ENCODE measurements around the gene TXNDC9. TPM values are rescaled to one million over a fixed set of nuclear protein-coding genes. Genes with fewer than 3 reads are reported as not detected.
"Not testable (repeated sequence)": the region's sequence is repeated elsewhere in the genome, so short reads cannot be mapped to it uniquely, and the experiment has no call there.

The TXNDC9 gene
- polyA plus RNA-seq, 4 donors, result 37.1 to 47.5 (median 41.1) TPM

GRCh38 chr2:99336804-99337112 is 625 bp upstream of the TXNDC9 start:
- DNase-seq (ENCODE audit: low read depth in 4 of 4, low spot score in 2 of 4), result no peak

- no peak for DNase-seq (ENCODE audit: low read depth in 4 of 4, low spot score in 2 of 4)
Observed at GRCh38 chr2:99325384-99325783, 10.7 kb downstream of the TXNDC9 start.

- not testable (repeated sequence) for DNase-seq (ENCODE audit: low read depth in 4 of 4, low spot score in 2 of 4)
Observed at GRCh38 chr2:99317873-99318200, 18.3 kb downstream of the TXNDC9 start.

GRCh38 chr2:99317161-99317872 is 18.8 kb downstream of the TXNDC9 start:
- no peak for DNase-seq (ENCODE audit: low read depth in 4 of 4, low spot score in 2 of 4)

GRCh38 chr2:99301097-99301496 is 35.0 kb downstream of the TXNDC9 start, which contains the start of gene LYG1:
Gene LYG1, minus strand, starts transcription at chr2:99301197. Its CDS starts 5,527 bp downstream, at chr2:99295670.
- not testable (repeated sequence) for DNase-seq (ENCODE audit: low read depth in 4 of 4, low spot score in 2 of 4)

- no peak for DNase-seq (ENCODE audit: low read depth in 4 of 4, low spot score in 2 of 4)
Observed at GRCh38 chr2:99299580-99299979, 36.6 kb downstream of the TXNDC9 start.

- no peak for DNase-seq (ENCODE audit: low read depth in 4 of 4, low spot score in 2 of 4)
Observed at GRCh38 chr2:99297994-99298393, 38.1 kb downstream of the TXNDC9 start.

- DNase-seq (ENCODE audit: low read depth in 4 of 4, low spot score in 2 of 4), result no peak
Observed at GRCh38 chr2:99285526-99285925, 50.6 kb downstream of the TXNDC9 start.

GRCh38 chr2:99279969-99280695 is 56.0 kb downstream of the TXNDC9 start:
- no peak for DNase-seq (ENCODE audit: low read depth in 4 of 4, low spot score in 2 of 4)

- no peak for DNase-seq (ENCODE audit: low read depth in 4 of 4, low spot score in 2 of 4)
Observed at GRCh38 chr2:99278793-99279291, 57.3 kb downstream of the TXNDC9 start.

GRCh38 chr2:99278195-99278765 is 57.9 kb downstream of the TXNDC9 start:
- not testable (repeated sequence) for DNase-seq (ENCODE audit: low read depth in 4 of 4, low spot score in 2 of 4)

- no peak for DNase-seq (ENCODE audit: low read depth in 4 of 4, low spot score in 2 of 4)
Observed at GRCh38 chr2:99275882-99276281, 60.3 kb downstream of the TXNDC9 start.

Other genes starting within 250 kb of the TXNDC9 start
- 10 to 100 TPM in 3 of 4 donors, 1 to 10 TPM in 1; 9.1 to 12.6 (median 11.0) TPM for gene C2orf15, start 194.6 kb downstream of the TXNDC9 start, polyA plus RNA-seq (ENCODE audit: insufficient read length in 4 of 4)
- 10 to 100 TPM in 3 of 4 donors, 1 to 10 TPM in 1; 8.5 to 18.7 (median 15.5) TPM for gene TSGA10, start 181.4 kb downstream of the TXNDC9 start, polyA plus RNA-seq (ENCODE audit: insufficient read length in 4 of 4)
- gene LIPT1, start 181.4 kb downstream of the TXNDC9 start, polyA plus RNA-seq (ENCODE audit: insufficient read length in 4 of 4), result 10 to 100 TPM; 10.3 to 17.2 (median 14.8) TPM
- 10 to 100 TPM; 41.8 to 62.1 (median 49.8) TPM for gene MITD1, start 155.3 kb downstream of the TXNDC9 start, polyA plus RNA-seq (ENCODE audit: insufficient read length in 4 of 4)
- 10 to 100 TPM; 43.4 to 53.6 (median 52.3) TPM for gene MRPL30, start 155.1 kb downstream of the TXNDC9 start, polyA plus RNA-seq (ENCODE audit: insufficient read length in 4 of 4)
- gene LYG2, start 80.7 kb downstream of the TXNDC9 start, polyA plus RNA-seq (ENCODE audit: insufficient read length in 4 of 4), result under 1 TPM; 0.21 to 0.71 (median 0.36) TPM
- 1 to 10 TPM; 3.0 to 5.8 (median 4.5) TPM for gene LYG1, start 35.1 kb downstream of the TXNDC9 start, polyA plus RNA-seq (ENCODE audit: insufficient read length in 4 of 4)
- gene EIF5B, start 1.1 kb upstream of the TXNDC9 start, polyA plus RNA-seq (ENCODE audit: insufficient read length in 4 of 4), result 10 to 100 TPM; 53.6 to 77.9 (median 67.5) TPM
- gene REV1, start 153.7 kb upstream of the TXNDC9 start, polyA plus RNA-seq (ENCODE audit: insufficient read length in 4 of 4), result 10 to 100 TPM; 41.6 to 81.1 (median 61.4) TPM

All from left renal cortex interstitium (tissue), 4 donors.